Panc1 (cell line): Measurements from ENCODE around the gene GRIN2A. TPM values are rescaled to one million over a fixed set of nuclear protein-coding genes. Genes with fewer than 3 reads are reported as not detected.

Experiments used
- total RNA-seq: library from RNA; stranded (reverse); gene quantifications from one replicate; pipeline ENCODE4 v1.2.1, GENCODE V29; 2021; ENCODE audit not compliant: unreplicated experiment

GRIN2A gene
- total RNA-seq, 1 experiment from 2014 or later: 12.3 TPM

Other genes starting within 250 kb of the GRIN2A start
- gene ATF7IP2, start 203.6 kb upstream of the GRIN2A start, total RNA-seq: 25.2 TPM